Subcutaneous adipose tissue (tissue), 4 donors: Measurements from ENCODE around the gene ZNF664. TPM values are rescaled to one million over a fixed set of nuclear protein-coding genes. Genes with fewer than 3 reads are reported as not detected.

Experiments used
- total RNA-seq, 4 donors: library from RNA; depleted of rRNA; stranded (reverse); fragments of >200 nt; gene quantifications; one replicate each; pipeline ENCODE4 v1.1.0, GENCODE V29; 2016
- TF ChIP-seq, protein P1 (sequence below): fragments of 450-650 bp; IDR thresholded peaks from one replicate; pipeline ENCODE4 v1.5.1; 2016; ENCODE audit warnings: low read depth, mild to moderate bottlenecking, control low read depth, antibody characterized with exemption, moderate library complexity

ZNF664 gene
- total RNA-seq, 4 donors from 2014 or later: 80.2 to 115 (median 92.6) TPM

DNA sequence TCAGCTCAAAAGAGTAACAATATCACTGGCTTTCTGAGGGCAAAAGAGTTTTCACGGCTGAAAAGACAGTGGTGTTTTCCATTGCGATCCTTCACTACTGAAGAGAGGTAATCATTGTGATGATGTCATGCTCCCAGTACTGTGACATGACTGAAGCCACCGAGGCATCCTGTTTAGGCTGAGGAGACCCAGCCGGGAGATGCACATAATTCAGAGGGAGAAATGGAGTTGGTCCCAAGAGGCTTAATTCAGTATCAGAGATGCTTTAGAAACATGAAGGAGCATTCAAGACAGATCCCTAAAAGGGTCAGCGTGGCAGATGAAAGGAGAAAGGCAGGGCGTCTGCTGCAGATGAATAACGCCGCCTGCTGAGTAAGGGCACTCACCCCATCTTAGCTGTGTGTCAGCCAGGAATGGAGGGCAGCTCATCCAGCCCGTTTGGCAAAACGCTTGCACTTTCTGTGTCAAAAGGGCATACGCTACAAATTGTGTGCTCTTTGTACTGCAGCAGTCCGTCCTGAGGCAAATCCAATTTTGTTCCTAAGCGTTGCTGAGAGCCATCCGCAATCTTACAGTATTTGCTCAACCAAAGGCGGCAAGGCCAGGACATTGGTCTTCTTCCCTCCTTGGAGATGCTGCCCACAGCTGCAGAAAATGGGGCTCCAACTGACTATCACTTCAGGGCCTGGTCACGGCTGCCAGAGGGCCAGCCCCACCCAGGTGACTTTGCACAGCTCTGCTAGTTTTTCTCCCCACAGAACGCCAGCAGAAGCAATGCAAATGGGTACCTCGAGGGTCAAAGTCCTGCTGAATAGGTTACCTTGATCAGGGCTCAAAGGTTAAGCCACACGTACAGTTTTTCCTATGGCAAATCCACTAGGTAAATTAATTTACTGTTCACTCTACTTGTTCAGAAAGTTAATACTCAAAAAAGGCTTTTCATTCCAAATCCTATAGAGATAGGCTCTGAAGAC is 23.9 kb upstream of the ZNF664 start:
- TF ChIP-seq, protein P1, sequence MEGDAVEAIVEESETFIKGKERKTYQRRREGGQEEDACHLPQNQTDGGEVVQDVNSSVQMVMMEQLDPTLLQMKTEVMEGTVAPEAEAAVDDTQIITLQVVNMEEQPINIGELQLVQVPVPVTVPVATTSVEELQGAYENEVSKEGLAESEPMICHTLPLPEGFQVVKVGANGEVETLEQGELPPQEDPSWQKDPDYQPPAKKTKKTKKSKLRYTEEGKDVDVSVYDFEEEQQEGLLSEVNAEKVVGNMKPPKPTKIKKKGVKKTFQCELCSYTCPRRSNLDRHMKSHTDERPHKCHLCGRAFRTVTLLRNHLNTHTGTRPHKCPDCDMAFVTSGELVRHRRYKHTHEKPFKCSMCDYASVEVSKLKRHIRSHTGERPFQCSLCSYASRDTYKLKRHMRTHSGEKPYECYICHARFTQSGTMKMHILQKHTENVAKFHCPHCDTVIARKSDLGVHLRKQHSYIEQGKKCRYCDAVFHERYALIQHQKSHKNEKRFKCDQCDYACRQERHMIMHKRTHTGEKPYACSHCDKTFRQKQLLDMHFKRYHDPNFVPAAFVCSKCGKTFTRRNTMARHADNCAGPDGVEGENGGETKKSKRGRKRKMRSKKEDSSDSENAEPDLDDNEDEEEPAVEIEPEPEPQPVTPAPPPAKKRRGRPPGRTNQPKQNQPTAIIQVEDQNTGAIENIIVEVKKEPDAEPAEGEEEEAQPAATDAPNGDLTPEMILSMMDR: no peak

DNA sequence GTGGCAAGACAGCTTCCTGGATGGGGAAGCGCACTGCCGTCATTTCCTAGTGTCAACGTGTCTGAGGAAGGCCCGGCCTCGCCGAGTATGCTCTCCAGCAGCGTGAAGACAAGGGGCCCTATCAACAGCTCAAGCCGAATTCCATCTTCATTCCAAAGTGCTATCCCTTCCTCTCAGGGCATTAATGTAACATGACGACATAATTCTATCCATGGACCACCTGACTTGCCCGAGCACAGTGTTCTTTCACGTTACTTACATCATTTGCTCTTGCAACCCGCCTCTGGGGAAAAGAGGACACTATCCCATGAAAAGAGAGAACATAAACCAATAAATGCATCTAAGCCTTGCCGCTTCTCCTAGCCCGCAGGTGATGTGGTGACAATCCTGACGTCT is 23.2 kb upstream of the ZNF664 start:
- TF ChIP-seq, protein P1: no peak

DNA sequence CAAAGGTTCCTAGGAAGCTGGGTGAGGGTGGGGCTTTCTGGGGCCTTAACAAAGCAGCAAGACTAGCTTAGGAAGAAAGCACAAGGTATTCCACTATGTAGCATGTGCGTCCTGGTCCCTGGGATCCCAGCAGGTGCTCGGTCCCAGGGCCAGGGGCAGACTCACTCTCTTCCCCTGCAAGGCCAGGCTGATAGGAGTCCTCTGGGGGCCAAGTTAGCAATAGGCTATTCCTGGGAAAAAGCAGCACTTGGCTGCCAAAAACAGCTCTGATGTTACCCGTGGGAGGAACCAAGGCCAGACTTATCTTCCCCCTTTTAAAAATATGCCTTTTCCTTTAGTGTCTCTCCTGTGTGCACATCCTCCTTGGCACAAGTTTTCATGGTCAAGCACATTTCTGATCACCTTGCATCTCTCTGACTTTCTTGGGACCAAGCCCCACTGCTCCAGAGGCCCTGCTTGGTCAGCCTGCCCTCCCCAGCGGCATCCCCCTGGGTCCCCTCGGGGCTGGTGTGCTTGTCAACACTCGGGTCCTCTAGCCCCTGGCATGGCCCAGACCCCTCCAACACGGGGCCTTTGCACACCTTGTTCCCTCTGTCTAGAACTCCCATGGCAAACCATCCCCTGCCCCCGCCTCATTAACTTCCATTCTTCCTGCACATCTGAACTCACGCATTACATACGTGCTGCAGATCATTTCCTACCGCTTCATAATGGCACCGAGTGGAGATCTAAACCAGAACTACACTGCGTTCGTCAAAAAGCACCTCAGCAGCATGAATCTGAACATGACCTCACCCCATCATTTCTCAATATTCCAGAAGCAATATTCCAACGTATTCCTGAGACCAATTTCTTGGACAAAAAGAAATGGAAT is 22.3 kb upstream of the ZNF664 start:
- TF ChIP-seq, protein P1: no peak

DNA sequence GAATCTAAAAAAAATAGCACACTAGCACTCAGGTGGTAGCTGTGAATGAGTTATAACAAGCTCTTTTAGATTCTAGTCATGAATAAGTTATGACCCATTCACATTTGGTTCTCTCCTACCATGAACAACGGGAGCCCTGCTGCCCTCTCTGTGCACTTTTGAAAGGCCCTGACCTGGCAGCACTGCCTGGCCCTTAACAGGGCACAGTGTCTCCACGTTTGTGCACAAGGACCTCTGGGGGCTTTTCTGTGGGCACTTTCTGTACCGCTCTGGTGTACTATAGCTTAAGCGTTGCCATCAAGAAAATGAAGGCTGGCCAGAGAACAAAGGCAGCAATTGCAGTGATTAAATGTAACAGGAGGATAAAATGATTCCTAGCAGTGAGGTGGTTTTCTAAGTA is 21.5 kb upstream of the ZNF664 start:
- TF ChIP-seq, protein P1: no peak

DNA sequence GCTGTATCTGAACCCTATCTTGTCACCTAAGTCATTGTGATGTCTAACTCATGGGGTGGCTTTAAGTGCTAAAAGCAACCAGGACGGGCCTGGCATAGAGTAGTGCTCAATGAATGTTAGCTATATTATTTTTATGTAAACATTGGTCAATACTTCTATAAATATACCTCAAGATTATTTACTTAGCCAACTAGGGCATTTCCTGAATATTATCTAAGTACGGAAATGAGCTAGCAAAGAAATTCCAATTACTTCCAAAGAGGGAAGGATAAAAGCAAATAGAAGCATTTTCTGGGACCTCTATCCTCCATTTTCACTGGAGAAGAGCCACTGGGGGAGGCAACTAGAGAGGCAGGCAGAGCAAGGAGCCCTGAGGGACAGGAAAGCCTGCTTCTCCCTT is 21.0 kb upstream of the ZNF664 start:
- TF ChIP-seq, protein P1: no peak

DNA sequence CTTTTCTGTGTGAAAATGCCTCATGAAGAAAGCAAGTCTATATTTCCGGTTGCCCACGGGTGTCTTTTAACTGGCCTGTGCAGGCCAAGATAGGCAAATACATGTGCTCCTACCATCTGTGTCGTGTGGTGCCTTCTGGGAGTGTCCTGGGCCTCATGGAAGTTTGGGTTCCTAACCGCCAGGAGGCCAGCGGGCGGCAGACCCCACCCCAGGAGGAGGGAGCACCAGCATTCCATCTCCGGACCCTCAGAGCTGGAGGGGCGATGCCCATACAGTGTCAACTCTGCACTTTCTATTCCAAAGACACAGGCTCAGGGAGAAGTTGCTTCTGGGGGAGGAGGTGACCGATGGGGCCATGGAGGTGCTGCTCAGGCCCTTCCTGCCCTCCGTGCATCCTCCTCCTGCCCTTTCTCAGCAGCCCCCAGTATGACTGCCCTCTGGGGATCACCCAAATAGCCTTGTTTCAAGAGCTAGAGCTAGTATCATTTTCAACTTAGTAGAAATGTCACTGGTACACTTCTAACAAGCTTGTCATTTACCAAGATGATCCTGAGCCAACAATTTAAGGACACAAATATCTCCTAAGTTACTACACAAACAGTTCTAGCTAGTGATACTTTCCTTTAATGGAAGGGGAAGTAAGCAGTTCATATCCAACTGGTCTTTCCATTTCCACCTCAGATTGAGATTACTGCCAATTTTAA is 18.2 kb upstream of the ZNF664 start:
- TF ChIP-seq, protein P1: no peak

DNA sequence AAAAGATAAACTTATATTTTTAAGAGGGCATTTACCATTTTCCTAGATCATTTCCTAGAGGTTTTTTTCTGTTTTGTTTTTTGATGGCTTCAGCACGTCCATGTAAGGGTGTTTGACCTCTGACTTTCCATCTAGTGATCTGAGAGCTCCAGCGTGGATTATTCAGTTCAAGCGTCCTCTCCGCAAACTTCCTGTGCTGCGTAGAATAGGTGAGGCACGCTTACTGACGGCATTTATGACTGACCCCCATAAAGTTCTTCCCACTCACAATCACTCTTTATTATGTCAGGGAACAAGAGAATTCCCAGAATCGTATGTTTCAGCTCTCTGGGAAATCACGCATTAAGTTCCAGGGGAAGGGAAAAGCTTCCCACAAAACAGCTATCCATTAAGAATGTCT is 16.8 kb upstream of the ZNF664 start:
- TF ChIP-seq, protein P1: no peak
